OCI-LY3 (cell line): Measurements from ENCODE around the gene ZBTB16.

Experiments used
- H2AFZ ChIP-seq: fragments of 200-600, 300-600 bp; shearing (Covaris generic); 2 replicates; pipeline ENCODE4 v1.6.0; 2014; ENCODE audit warnings: antibody characterized with exemption, low read depth, low read length
- H3K27ac ChIP-seq: fragments of 200-600, 300-600 bp; sonication (generic); 2 replicates; pipeline ENCODE4 v1.5.1; 2014; ENCODE audit warnings: mild to moderate bottlenecking, low read length, moderate library complexity, mixed read lengths
- H3K27me3 ChIP-seq: fragments of 200-600, 300-600 bp; sonication (generic); 2 replicates; pipeline ENCODE4 v1.6.1; 2014; ENCODE audit warnings: low read depth, low read length, mixed read lengths
- H3K36me3 ChIP-seq: fragments of 200-600, 300-600 bp; sonication (generic); replicated peaks from 2 replicates; pipeline ENCODE3; 2014; ENCODE audit warnings: low read depth, low read length, mixed read lengths
- H3K4me1 ChIP-seq: fragments of 300-600, 200-600 bp; sonication (generic); 2 replicates; pipeline ENCODE4 v1.6.1; 2014; ENCODE audit warnings: low read length, mixed read lengths
- H3K4me2 ChIP-seq: fragments of 200-600, 300-600 bp; sonication (generic); 2 replicates; pipeline ENCODE4 v1.6.1; 2014; ENCODE audit warnings: low read length, mixed read lengths
- H3K4me3 ChIP-seq: fragments of 300-600, 200-600 bp; sonication (generic); 2 replicates; pipeline ENCODE4 v1.5.1; 2014; ENCODE audit warnings: antibody characterized with exemption, mild to moderate bottlenecking, low read length, moderate library complexity
- H3K79me2 ChIP-seq: fragments of 300-600, 200-600 bp; shearing (Covaris generic); 2 replicates; pipeline ENCODE4 v1.6.1; 2014; ENCODE audit warnings: mild to moderate bottlenecking, low read length, mixed read lengths
- H3K9ac ChIP-seq: fragments of 300-600, 200-600 bp; shearing (Covaris generic); 2 replicates; pipeline ENCODE4 v1.6.0; 2014; ENCODE audit warnings: mild to moderate bottlenecking, low read length, moderate library complexity
- H3K9me3 ChIP-seq: fragments of 200-600, 300-600 bp; shearing (Covaris generic); 2 replicates; pipeline ENCODE4 v1.6.1; 2014; ENCODE audit warnings: low read length, mixed read lengths; ENCODE audit not compliant: insufficient read depth
- H4K20me1 ChIP-seq: fragments of 200-600, 300-600 bp; sonication (generic); 2 replicates; pipeline ENCODE4 v1.6.1; 2016; ENCODE audit warnings: low read length, mixed read lengths; ENCODE audit not compliant: insufficient read depth
- CTCF ChIP-seq: fragments of 200-600, 300-600 bp; sonication (generic); IDR thresholded peaks from 2 replicates; pipeline ENCODE4 v1.5.1; 2014; ENCODE audit warnings: antibody characterized with exemption, low read length, low read depth
- EZH2phosphoT487 ChIP-seq: fragments of 200-600 bp; shearing (Covaris generic); IDR thresholded peaks from 2 replicates; pipeline ENCODE4 v1.6.1; 2018; ENCODE audit warnings: antibody characterized with exemption, mixed run types, low read depth

The ZBTB16 gene

DNA sequence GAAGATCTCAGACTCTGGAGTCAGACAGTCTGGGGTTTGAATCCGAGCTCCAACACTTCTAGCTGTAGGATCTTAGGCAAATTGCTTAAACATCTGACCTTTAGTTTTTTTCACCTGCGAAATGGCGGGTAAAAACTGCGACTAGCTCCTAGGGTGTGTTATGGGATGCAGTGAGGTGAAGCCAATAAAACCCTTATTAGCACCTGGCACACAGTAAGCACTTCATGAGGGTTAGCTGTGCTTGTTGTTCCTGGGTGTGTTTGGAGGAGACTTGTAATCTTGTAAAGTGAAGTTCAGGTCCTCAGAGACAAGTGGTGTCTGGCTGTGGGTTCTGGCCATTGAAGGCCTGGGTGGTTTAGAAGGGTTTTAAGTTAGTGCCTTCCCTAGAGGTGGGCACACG, 68.9 kb downstream of the ZBTB16 start:
- H2AFZ ChIP-seq: no peak overlapping the region
- peaks cover 39% of the 10 kb centered on the region for H3K27me3 ChIP-seq
- H3K4me3 ChIP-seq: no peak overlapping the region
- H3K27ac ChIP-seq: no peak overlapping the region
- TF ChIP-seq EZH2phosphoT487 (no peak), CTCF (no peak)
- no peaks in the 10 kb centered on the region for H3K36me3 ChIP-seq
- no peaks in the 10 kb centered on the region for H4K20me1 ChIP-seq
- H3K4me2 ChIP-seq: no peak overlapping the region
- H3K79me2 ChIP-seq: no peaks in the 10 kb centered on the region
- no peaks in the 10 kb centered on the region for H3K4me1 ChIP-seq
- no peak overlapping the region for H3K9ac ChIP-seq
- H3K9me3 ChIP-seq: no peaks in the 10 kb centered on the region

GRCh38 chr11:114129142-114129541, 69.6 kb downstream of the ZBTB16 start:
- no peak overlapping the region for H3K9ac ChIP-seq
- no peaks in the 10 kb centered on the region for H3K9me3 ChIP-seq
- H3K27me3 ChIP-seq: peaks cover 42% of the 10 kb centered on the region
- no peak overlapping the region for H3K4me2 ChIP-seq
- no peak overlapping the region for H3K4me3 ChIP-seq
- H4K20me1 ChIP-seq: no peaks in the 10 kb centered on the region
- no peaks in the 10 kb centered on the region for H3K4me1 ChIP-seq
- no peak for TF ChIP-seq EZH2phosphoT487
- TF ChIP-seq CTCF: no peak
- H2AFZ ChIP-seq: no peak overlapping the region
- H3K36me3 ChIP-seq: no peaks in the 10 kb centered on the region
- H3K79me2 ChIP-seq: no peaks in the 10 kb centered on the region
- no peak overlapping the region for H3K27ac ChIP-seq

GRCh38 chr11:114129699-114130098, 70.2 kb downstream of the ZBTB16 start:
- no peak for TF ChIP-seq CTCF
- TF ChIP-seq EZH2phosphoT487: no peak
- H3K4me1 ChIP-seq: no peaks in the 10 kb centered on the region
- no peaks in the 10 kb centered on the region for H4K20me1 ChIP-seq
- H3K27ac ChIP-seq: no peak overlapping the region
- no peaks in the 10 kb centered on the region for H3K36me3 ChIP-seq
- no peak overlapping the region for H3K9ac ChIP-seq
- no peak overlapping the region for H3K4me3 ChIP-seq
- peaks cover 45% of the 10 kb centered on the region for H3K27me3 ChIP-seq
- no peak overlapping the region for H3K4me2 ChIP-seq
- no peaks in the 10 kb centered on the region for H3K9me3 ChIP-seq
- no peaks in the 10 kb centered on the region for H3K79me2 ChIP-seq
- H2AFZ ChIP-seq: no peak overlapping the region

GRCh38 chr11:114130115-114130576, 70.6 kb downstream of the ZBTB16 start:
- H3K27ac ChIP-seq: no peak overlapping the region
- H3K4me1 ChIP-seq: no peaks in the 10 kb centered on the region
- H4K20me1 ChIP-seq: no peaks in the 10 kb centered on the region
- no peaks in the 10 kb centered on the region for H3K79me2 ChIP-seq
- peaks cover 47% of the 10 kb centered on the region for H3K27me3 ChIP-seq
- TF ChIP-seq CTCF: no peak
- no peak for TF ChIP-seq EZH2phosphoT487
- H3K4me2 ChIP-seq: no peak overlapping the region
- H3K9ac ChIP-seq: no peak overlapping the region
- H3K4me3 ChIP-seq: no peak overlapping the region
- no peaks in the 10 kb centered on the region for H3K36me3 ChIP-seq
- H3K9me3 ChIP-seq: no peaks in the 10 kb centered on the region
- H2AFZ ChIP-seq: no peak overlapping the region
